ENCODE data around the gene ANKRD10. TPM values are rescaled to one million over a fixed set of nuclear protein-coding genes. Genes with fewer than 3 reads are reported as not detected.

Gene ANKRD10
- total RNA-seq, 1 donor from 2014 or later: 139 TPM

- DNase-seq (ENCODE audit: low spot score): no peak
These were observed 28.7 kb downstream of the ANKRD10 start for GRCh38 chr13:110885966-110886869.

DNA sequence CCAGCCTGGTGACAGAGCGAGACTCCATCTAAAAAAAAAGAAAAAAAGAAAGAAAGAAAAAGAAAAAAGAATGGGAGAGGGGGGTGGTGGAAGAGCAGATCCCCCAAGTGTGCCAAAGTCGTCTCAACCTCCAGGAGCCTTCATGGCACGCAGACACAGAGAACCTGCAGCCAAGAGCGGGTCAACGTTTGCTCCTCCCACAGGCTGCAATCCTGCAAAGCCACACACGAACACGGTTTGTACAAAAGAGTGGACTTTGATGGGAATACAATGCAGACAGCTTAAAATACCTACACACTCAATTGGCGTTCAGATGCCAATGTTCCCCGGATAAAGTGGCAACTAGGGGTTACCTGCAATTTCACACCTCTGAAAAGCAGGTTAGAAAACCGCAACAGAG lies 29.4 kb downstream of the ANKRD10 start:
- DNase-seq (ENCODE audit: low spot score): no peak

DNA sequence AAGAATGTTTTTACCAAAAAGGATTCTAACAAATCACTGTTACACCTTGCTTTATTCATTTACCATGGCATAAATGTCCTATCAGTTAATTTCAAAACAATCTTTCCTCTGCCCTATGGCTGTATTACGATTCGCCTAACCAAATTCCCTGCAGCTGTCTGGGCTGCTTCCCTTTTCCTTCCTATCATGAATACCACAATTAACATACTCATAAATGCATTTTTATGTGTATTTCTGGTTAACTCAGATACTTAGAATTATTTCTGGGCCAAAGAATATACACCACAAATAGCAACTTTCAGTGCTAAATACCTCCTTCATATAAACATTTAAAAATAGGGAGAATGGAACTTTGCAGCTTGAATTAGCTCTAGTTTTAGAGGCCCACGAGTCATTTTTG lies 30.4 kb downstream of the ANKRD10 start:
- DNase-seq (ENCODE audit: low spot score): no peak

GRCh38 chr13:110883542-110883941 lies 31.3 kb downstream of the ANKRD10 start:
- no peak for DNase-seq (ENCODE audit: low spot score)

GRCh38 chr13:110882972-110883371 lies 31.9 kb downstream of the ANKRD10 start:
- no peak for DNase-seq (ENCODE audit: low spot score)

GRCh38 chr13:110881839-110882627 lies 32.8 kb downstream of the ANKRD10 start:
- DNase-seq (ENCODE audit: low spot score): no peak

DNA sequence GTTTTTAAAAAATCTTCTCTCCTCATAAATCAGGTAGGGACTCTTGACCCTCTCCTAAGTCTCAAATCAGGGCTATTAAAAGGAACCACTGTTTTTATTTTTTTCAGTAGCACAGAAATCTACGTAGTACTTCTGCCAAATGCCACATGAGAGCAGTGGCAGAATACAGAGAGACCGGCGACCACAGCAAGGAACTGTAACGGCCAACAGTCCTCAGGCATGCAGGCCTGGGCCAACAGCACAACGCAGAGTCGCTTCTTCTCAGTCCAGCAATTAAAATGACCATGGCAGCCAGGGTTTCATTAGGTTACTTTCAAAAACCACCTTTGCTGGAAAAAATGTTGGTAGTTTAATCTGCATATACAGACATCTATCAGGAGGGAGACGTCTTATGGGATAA lies 34.2 kb downstream of the ANKRD10 start:
- DNase-seq (ENCODE audit: low spot score): no peak

DNA sequence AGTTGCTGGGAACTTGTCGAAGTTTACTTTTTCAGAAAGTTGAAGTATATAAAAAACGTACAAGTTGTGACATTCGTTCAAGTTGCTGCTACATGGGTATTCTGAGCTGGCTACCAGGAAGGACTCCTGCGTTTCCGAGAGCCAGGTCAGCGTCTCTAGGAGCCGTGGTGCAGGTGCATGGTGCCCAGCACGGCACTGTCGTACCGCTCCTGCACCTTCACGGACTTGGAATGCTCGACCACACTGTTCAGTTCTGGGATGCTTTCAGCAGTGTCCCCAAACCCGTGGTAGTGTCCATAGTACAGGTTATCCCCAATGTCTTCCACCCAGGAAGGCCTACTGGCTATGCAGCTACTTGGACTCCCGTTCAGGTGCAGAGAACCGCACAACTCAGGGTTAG lies 35.4 kb downstream of the ANKRD10 start:
- no peak for DNase-seq (ENCODE audit: low spot score)

- DNase-seq (ENCODE audit: low spot score): no peak
These were observed 37.1 kb downstream of the ANKRD10 start for GRCh38 chr13:110877737-110878258.

- no peak for DNase-seq (ENCODE audit: low spot score)
These were observed 38.3 kb downstream of the ANKRD10 start for GRCh38 chr13:110876609-110877008.

DNA sequence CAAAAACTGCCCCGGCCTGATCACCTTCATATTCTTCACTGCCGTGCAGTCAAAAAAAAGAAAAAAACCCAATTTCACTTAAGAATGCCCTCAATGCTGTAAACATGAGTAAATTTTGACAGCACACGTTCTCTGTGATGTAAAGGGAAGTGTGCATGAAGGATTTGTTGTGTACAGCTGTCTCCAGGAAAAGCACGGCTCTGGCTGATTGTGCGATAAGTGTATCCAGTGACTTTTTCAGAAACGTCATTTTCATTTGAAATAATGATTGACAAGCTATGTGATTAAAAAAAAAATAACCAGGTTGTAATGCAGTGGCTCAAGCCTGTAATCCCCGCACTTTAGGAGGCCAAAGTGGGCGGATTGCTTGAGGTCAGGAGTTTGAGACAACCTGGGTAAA lies 39.6 kb downstream of the ANKRD10 start:
- DNase-seq (ENCODE audit: low spot score): no peak

- peak; percentile 82 for DNase-seq (ENCODE audit: low spot score)
These were observed 40.3 kb downstream of the ANKRD10 start for GRCh38 chr13:110874508-110874960.

DNA sequence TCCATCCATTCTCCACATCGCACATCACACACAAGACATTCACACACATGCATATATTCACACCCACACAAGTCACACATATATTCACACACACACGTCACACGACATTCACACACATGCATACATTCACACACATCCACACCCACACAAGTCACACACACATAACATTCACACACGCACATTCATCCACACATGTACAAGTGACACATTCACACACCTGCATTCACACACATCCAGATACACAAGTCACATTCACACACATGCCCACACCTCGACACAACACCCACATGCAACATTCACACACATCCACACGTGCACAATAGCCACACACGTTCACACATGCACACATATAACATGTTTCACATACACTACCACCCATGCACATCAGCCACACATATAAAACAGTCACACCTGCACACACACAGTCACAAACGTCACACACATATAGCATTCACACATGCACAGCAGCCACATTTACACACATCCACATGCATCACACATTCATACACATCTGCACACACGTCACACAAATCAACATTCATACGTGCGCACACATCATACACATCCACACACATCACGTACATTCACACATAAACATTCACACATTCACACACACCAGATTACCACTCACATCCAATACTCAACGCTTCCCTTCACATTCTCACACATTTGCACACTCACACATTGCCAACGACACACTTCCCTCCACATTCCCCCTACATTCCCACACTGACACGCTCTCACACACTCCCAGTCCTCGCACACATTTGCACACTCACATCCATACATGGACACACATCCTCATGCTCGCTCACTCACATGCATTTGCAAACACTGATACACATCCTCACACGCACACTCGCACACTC lies 41.0 kb downstream of the ANKRD10 start:
- no peak for DNase-seq (ENCODE audit: low spot score)

DNA sequence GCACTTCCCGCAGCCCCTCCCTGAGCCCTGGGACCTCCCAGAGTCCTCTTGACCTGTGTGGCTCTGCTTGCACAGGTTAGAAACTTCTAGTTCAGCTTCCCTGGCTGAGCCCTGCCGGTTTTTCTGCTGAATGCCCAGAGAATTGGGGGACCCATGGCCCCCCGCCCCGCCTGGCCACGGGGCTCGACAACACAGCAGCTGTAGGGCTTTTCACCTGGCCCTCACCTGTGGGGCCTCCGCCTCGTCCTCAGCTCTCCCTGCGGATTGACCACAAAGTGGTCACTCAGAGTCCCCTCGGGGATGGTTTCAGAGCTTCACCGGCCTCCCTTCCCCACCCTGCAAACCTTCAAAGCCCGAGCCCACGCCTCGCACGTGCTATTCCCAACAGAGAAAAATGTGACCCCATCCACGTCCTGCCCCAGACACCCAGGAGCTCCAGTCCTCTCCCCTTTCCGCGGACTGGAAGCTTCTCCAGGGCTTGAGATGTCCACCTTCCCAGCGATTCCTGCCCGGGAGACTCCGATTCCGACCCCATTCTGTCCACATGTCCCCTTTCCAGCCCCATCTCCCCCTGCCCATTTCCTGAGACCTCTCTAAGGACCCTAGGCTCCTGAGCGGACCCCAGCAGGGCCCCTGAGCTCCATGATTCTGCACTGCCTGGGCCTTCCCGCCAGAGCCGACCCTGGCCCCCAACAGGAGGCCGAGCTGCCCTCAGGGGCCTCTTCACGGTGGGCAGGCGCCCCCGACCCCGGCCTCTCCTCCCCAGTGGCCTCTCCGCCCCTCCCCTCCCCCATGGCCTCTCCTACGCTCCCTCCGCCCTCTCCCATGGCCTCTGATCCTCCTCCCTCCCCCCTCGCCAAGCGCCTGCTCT lies 41.9 kb downstream of the ANKRD10 start:
- no peak for DNase-seq (ENCODE audit: low spot score)

GRCh38 chr13:110872034-110872767 lies 42.7 kb downstream of the ANKRD10 start:
- no peak for DNase-seq (ENCODE audit: low spot score)

- DNase-seq (ENCODE audit: low spot score): peak; percentile 87
These were observed 44.8 kb downstream of the ANKRD10 start for GRCh38 chr13:110869805-110870706.

DNA sequence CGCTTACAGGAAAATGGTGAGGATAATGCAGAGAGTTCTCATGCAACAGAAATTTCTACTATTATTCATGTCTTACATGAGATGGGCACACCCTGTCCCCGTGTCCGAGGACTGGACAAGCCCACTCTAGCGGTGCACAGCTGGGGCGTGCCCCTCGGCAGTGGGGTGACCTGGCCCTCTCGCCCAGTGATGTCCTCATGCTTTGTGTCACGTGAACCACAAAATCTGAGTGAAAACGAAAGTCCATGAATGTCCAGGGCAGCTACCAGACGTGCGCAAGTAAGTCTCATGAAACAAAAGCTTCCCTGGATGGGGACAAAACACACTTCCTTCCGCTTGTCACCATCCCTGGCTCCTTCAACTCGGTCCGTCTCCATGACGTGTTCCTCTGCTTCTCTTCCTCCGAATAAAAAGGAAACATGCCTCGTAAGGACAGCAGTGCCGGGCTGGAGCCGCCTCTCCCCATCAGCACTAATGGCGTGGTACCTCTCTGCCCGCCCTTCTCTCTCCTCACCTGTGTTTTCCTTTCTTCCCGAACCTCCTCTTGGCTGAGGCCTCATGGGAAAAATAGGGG lies 45.6 kb downstream of the ANKRD10 start:
- peak; percentile 17 for DNase-seq (ENCODE audit: low spot score)

DNA sequence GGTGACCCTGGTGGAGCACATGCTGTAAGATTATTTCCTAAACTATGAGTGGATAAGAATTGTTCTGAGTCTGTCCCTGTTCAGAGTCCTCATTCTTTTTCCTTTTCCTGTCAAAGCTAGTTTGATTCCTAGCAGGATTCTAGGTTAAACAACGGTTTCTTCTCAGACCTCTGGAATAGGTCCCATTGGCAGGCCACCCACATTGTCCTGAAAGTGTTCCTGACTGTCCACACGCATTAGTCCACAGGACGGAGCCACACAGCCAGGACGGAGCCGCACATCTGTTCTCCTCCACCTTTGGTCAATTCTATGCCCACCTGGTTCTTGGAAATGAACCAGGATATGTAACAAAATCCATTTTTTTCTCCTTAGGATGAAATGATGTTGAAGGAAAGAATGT lies 46.1 kb downstream of the ANKRD10 start:
- DNase-seq (ENCODE audit: low spot score): no peak

Data from mucosa of gallbladder (tissue), 1 donor.